ENCODE measurements around the gene LMX1A.

The LMX1A gene

GRCh38 chr1:165248969-165249571 is 107.4 kb downstream of the LMX1A start:
- no peak for TF ChIP-seq EP300 (IDR thresholded peaks at IDR 0.05; ENCODE audit: borderline replicate concordance)
- no peak for TF ChIP-seq MAX (IDR thresholded peaks at IDR 0.05)
- no peak for TF ChIP-seq CEBPB (IDR thresholded peaks at IDR 0.05)
- no peak for TF ChIP-seq FOXM1 (IDR thresholded peaks at IDR 0.05; ENCODE audit: borderline replicate concordance, low read depth)
- TF ChIP-seq CREB1 (IDR thresholded peaks at IDR 0.05; ENCODE audit: low read depth), result no peak

GRCh38 chr1:165241952-165242351 is 114.6 kb downstream of the LMX1A start:
- TF ChIP-seq ZBTB7A (IDR thresholded peaks at IDR 0.05; ENCODE audit: low read depth), result no peak
- TF ChIP-seq NFIC (IDR thresholded peaks at IDR 0.05), result no peak
- TF ChIP-seq TAF1 (IDR thresholded peaks at IDR 0.05; ENCODE audit: low read depth), result no peak
- no peak for TF ChIP-seq TEAD4 (IDR thresholded peaks at IDR 0.05)
- TF ChIP-seq CREB1 (IDR thresholded peaks at IDR 0.05; ENCODE audit: low read depth), result no peak
- TF ChIP-seq YY1 (IDR thresholded peaks at IDR 0.05; ENCODE audit: low read depth), result no peak
- no peak for TF ChIP-seq USF1 (IDR thresholded peaks at IDR 0.05)
- TF ChIP-seq EGR1 (IDR thresholded peaks at IDR 0.05), result no peak
- no peak for TF ChIP-seq EP300 (IDR thresholded peaks at IDR 0.05; ENCODE audit: borderline replicate concordance)
- no peak for TF ChIP-seq FOXM1 (IDR thresholded peaks at IDR 0.05; ENCODE audit: borderline replicate concordance, low read depth)
- TF ChIP-seq RAD21 (IDR thresholded peaks at IDR 0.05; ENCODE audit: low read depth), result no peak
- TF ChIP-seq CEBPB (IDR thresholded peaks at IDR 0.05), result no peak
- no peak for TF ChIP-seq REST (IDR thresholded peaks at IDR 0.05; ENCODE audit: low read depth)

- TF ChIP-seq TCF12 (IDR thresholded peaks at IDR 0.05; ENCODE audit: low read depth), result no peak
- TF ChIP-seq REST (IDR thresholded peaks at IDR 0.05; ENCODE audit: low read depth), result no peak
- TF ChIP-seq TAF1 (IDR thresholded peaks at IDR 0.05; ENCODE audit: low read depth), result no peak
- no peak for TF ChIP-seq ZBTB7A (IDR thresholded peaks at IDR 0.05; ENCODE audit: low read depth)
- no peak for TF ChIP-seq USF1 (IDR thresholded peaks at IDR 0.05)
- no peak for TF ChIP-seq EGR1 (IDR thresholded peaks at IDR 0.05)
- TF ChIP-seq FOXM1 (IDR thresholded peaks at IDR 0.05; ENCODE audit: borderline replicate concordance, low read depth), result no peak
- no peak for TF ChIP-seq CREB1 (IDR thresholded peaks at IDR 0.05; ENCODE audit: low read depth)
- TF ChIP-seq CEBPB (IDR thresholded peaks at IDR 0.05), result no peak
- TF ChIP-seq YY1 (IDR thresholded peaks at IDR 0.05; ENCODE audit: low read depth), result no peak
- no peak for TF ChIP-seq TEAD4 (IDR thresholded peaks at IDR 0.05)
- TF ChIP-seq NFIC (IDR thresholded peaks at IDR 0.05), result no peak
- no peak for TF ChIP-seq EP300 (IDR thresholded peaks at IDR 0.05; ENCODE audit: borderline replicate concordance)
- no peak for TF ChIP-seq MAX (IDR thresholded peaks at IDR 0.05)
- TF ChIP-seq RAD21 (IDR thresholded peaks at IDR 0.05; ENCODE audit: low read depth), result no peak
These were observed 115.2 kb downstream of the LMX1A start for GRCh38 chr1:165241321-165241720.

GRCh38 chr1:165240492-165240891 is 116.0 kb downstream of the LMX1A start:
- TF ChIP-seq REST (IDR thresholded peaks at IDR 0.05; ENCODE audit: low read depth) (no peak), FOXM1 (IDR thresholded peaks at IDR 0.05; ENCODE audit: borderline replicate concordance, low read depth) (no peak), YY1 (IDR thresholded peaks at IDR 0.05; ENCODE audit: low read depth) (no peak), TAF1 (IDR thresholded peaks at IDR 0.05; ENCODE audit: low read depth) (no peak), EGR1 (IDR thresholded peaks at IDR 0.05) (no peak), MAX (IDR thresholded peaks at IDR 0.05) (no peak), RAD21 (IDR thresholded peaks at IDR 0.05; ENCODE audit: low read depth) (no peak), TEAD4 (IDR thresholded peaks at IDR 0.05) (no peak), TCF12 (IDR thresholded peaks at IDR 0.05; ENCODE audit: low read depth) (no peak), CEBPB (IDR thresholded peaks at IDR 0.05) (no peak), USF1 (IDR thresholded peaks at IDR 0.05) (no peak), EP300 (IDR thresholded peaks at IDR 0.05; ENCODE audit: borderline replicate concordance) (no peak)
